Left lung (tissue), 10 donors: ENCODE data around the gene FAM170B. TPM values are rescaled to one million over a fixed set of nuclear protein-coding genes. Genes with fewer than 3 reads are reported as not detected.

ENCODE experiments used
- ATAC-seq: fragments of 200-7000 bp; cut with Tn5 transposase; one replicate; pipeline ENCODE4 v1.9.1; 2020; ENCODE audit warnings: moderate library complexity
- DNase-seq, 4 donors: peaks; one replicate each; pipeline ENCODE4 v3.0.0-alpha.2; 2013 to 2020
- H3K27ac ChIP-seq, 2 donors: fragments of 200-600 bp; sonication (generic) in 1 of 2; one replicate each; pipeline versions ENCODE4 v1.5.0 to v1.8.0; 2020 to 2021
- H3K27me3 ChIP-seq, 2 donors: fragments of 200-600 bp; sonication (generic) in 1 of 2; one replicate each; pipeline versions ENCODE4 v1.5.0 to v1.8.0; 2020 to 2021
- H3K36me3 ChIP-seq, 2 donors: fragments of 200-600 bp; sonication (generic) in 1 of 2; one replicate each; pipeline versions ENCODE4 v1.5.0 to v1.8.0; 2020 to 2021
- H3K4me1 ChIP-seq, 2 donors: fragments of 200-600 bp; one replicate each; pipeline ENCODE4 v1.8.0; 2021
- H3K4me3 ChIP-seq, 2 donors: fragments of 200-600 bp; sonication (generic) in 1 of 2; one replicate each; pipeline versions ENCODE4 v1.5.0 to v1.8.0; 2020 to 2021; ENCODE audit warnings: mild to moderate bottlenecking in 1 of 2
- H3K9me3 ChIP-seq, 2 donors: fragments of 200-600 bp; sonication (generic) in 1 of 2; one replicate each; pipeline versions ENCODE4 v1.5.0 to v1.8.0; 2020 to 2021
- intact Hi-C, 2 donors: fragments of 100-400 bp; cut with DNase I; formaldehyde crosslinking; loops; one replicate each; pipeline versions ENCODE4 v1.11.2 to v1.14.2; 2022
- polyA plus RNA-seq, 6 donors: library from polyadenylated mRNA; unstranded; fragments of 120-200 nt; gene quantifications; one replicate each; pipeline ENCODE4 v1.2.1, GENCODE V29; 2013; ENCODE audit not compliant: insufficient read length in 6 of 6
- total RNA-seq, 2 donors: library from RNA; stranded (reverse); fragmentation: NEBNext Ultra II Directional; extraction: Animal tissue kit (Norgen Biotek cat#: 25700); gene quantifications; one replicate each; pipeline ENCODE4 v1.2.1, GENCODE V29; 2021
- TF ChIP-seq, protein P1 (sequence below), 2 donors: fragments of 200-600 bp; sonication (generic) in 1 of 2; IDR thresholded peaks; one replicate each; pipeline versions ENCODE4 v1.5.0 to v1.8.0; 2021; ENCODE audit warnings: antibody characterized with exemption in 2 of 2
- donor health status: DM: no; HTN: yes; CAD: no.
- donor health status: DM: no; HTN: no; CAD: no.

FAM170B gene
- total and polyA plus RNA-seq, 8 donors = 0.26 TPM; not detected in 7

DNA sequence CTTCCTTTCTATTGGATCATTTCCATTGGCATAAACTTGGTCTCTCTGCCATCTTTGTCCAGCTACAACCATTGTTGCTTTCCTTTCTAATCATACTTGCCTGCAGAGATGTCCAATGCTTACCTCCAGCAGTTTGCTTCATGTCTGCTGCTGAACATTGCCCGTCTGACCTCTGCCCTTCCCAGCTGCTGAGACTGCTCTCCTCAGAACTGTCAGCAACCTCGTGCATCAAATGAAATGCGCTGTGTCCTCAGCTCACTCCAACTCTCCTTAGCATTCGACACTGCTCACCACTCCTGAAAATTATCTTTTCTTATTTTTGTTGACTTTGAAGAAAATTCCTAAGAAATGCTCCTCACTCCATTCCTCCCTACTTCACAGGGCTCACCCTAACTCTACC lies 5.0 kb downstream of the FAM170B start:
- Histone ChIP-seq H3K4me1 (no peaks in the 10 kb centered on the region), H3K36me3 (no peaks in the 10 kb centered on the region), H3K4me3 (no peak overlapping the region), H3K27ac (no peak overlapping the region), H3K9me3 (no peaks in the 10 kb centered on the region), H3K27me3 (no peaks in the 10 kb centered on the region)
- TF ChIP-seq, protein P1, sequence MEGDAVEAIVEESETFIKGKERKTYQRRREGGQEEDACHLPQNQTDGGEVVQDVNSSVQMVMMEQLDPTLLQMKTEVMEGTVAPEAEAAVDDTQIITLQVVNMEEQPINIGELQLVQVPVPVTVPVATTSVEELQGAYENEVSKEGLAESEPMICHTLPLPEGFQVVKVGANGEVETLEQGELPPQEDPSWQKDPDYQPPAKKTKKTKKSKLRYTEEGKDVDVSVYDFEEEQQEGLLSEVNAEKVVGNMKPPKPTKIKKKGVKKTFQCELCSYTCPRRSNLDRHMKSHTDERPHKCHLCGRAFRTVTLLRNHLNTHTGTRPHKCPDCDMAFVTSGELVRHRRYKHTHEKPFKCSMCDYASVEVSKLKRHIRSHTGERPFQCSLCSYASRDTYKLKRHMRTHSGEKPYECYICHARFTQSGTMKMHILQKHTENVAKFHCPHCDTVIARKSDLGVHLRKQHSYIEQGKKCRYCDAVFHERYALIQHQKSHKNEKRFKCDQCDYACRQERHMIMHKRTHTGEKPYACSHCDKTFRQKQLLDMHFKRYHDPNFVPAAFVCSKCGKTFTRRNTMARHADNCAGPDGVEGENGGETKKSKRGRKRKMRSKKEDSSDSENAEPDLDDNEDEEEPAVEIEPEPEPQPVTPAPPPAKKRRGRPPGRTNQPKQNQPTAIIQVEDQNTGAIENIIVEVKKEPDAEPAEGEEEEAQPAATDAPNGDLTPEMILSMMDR (IDR thresholded peaks at IDR 0.05) = no peak
- ATAC-seq = no peak
- intact Hi-C loops = no loop called here
- no peak for DNase-seq

DNA sequence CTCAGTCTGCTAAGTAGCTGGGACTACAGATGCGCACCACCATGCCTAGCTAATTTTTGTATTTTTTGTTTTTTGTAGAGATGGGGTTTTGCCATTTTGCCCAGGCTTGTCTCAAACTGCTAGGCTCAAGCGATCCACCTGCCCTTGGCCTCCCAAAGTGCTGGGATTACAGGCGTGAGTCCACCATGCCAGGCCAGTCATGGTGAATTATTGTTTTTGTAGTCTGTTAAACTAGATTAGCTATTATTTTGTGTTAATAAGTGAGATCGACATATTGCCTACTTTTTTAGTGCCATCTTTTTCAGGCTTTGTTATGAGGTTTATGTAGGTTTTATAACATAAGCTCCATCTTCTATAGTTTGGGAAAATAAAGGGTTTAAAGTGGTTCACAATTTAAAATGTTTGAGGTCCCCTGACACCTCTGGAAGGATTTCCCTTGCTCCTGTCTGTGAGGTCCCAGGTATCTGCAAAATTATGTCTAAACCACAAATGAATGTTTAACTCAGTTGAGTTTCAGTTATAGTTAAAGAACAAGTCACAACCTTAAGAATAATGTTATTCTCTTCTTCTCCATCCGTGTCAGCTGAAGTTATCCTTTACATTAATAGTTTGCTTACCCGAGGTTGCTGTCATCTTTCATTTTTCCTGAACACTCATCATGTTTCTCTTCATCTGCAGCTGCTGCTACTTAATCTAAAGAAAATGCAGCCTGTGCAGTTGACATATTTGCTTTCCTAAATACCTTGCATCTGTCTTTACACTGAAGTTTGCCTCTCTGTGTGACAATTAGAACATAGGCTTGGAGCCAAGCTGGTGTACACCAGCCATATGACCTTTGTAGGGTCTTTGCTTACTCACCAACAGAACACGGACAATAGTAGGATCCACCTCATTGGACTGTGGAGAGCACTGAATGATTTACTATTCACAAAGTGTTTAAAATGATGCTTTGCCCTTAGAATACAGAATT lies 9.6 kb downstream of the FAM170B start:
- H3K36me3 ChIP-seq = no peaks in the 10 kb centered on the region
- ATAC-seq (no peak), DNase-seq (no peak)
- no peaks in the 10 kb centered on the region for H3K27me3 ChIP-seq
- TF ChIP-seq, protein P1 (IDR thresholded peaks at IDR 0.05) = no peak
- H3K4me3 ChIP-seq = no peak overlapping the region
- H3K27ac ChIP-seq = no peak overlapping the region
- H3K9me3 ChIP-seq = no peaks in the 10 kb centered on the region
- H3K4me1 ChIP-seq = no peaks in the 10 kb centered on the region
- intact Hi-C loops = no loop called here

DNA sequence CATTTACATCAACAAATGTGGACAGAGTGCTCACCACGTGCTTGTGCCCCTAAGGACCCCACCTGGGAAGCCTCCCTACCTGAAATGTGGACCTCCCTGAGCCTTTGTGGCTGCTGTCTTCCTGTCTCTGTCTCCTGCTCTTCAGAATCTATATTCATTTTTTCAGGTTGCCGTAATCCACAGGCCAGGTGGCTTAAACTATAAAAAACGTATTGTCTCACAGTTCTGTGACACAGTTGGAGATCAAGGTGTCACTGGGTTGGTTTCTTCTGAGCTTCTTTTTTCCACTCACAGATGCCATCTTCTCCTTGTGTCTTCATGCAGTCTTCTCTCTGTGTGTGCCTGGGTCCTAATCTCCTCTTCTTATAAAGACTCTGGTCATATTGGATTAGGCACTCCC lies 12.9 kb downstream of the FAM170B start:
- no peak overlapping the region for H3K4me3 ChIP-seq
- DNase-seq (no peak), ATAC-seq (no peak)
- no peaks in the 10 kb centered on the region for H3K9me3 ChIP-seq
- intact Hi-C loops = no loop called here
- TF ChIP-seq, protein P1 (IDR thresholded peaks at IDR 0.05) = no peak
- peaks cover 0 to 1% of the 10 kb centered on the region in 2 donors for H3K4me1 ChIP-seq
- no peaks in the 10 kb centered on the region for H3K36me3 ChIP-seq
- H3K27ac ChIP-seq = no peak overlapping the region
- peaks cover 0 to 2% of the 10 kb centered on the region in 2 donors for H3K27me3 ChIP-seq

DNA sequence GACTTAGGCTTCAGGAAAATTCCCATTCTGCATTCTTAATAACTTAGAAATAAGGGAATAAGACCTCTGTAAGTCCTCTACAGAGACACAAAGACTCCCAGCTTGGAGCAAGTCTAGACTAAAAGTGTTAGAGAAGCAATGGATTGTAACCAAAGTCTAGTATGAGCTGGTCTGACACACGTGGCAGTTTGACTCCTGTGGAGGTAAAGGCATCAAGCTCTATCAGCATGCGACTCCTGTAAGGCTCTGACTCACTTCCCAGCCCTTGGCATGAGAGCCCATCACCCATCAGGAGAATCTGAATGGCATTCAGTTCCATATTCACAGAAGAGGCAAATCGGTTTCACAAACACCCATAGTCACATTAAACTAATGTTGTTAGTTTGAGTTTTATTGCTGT lies 14.1 kb downstream of the FAM170B start:
- no peak overlapping the region for H3K27ac ChIP-seq
- peaks cover 0 to 9% of the 10 kb centered on the region in 2 donors for H3K4me1 ChIP-seq
- H3K36me3 ChIP-seq = no peaks in the 10 kb centered on the region
- no peaks in the 10 kb centered on the region for H3K9me3 ChIP-seq
- no peak overlapping the region for H3K4me3 ChIP-seq
- no peak for ATAC-seq
- TF ChIP-seq, protein P1 (IDR thresholded peaks at IDR 0.05) = no peak
- DNase-seq = no peak
- intact Hi-C loops = no loop called here
- peaks cover 0 to 11% of the 10 kb centered on the region in 2 donors for H3K27me3 ChIP-seq

DNA sequence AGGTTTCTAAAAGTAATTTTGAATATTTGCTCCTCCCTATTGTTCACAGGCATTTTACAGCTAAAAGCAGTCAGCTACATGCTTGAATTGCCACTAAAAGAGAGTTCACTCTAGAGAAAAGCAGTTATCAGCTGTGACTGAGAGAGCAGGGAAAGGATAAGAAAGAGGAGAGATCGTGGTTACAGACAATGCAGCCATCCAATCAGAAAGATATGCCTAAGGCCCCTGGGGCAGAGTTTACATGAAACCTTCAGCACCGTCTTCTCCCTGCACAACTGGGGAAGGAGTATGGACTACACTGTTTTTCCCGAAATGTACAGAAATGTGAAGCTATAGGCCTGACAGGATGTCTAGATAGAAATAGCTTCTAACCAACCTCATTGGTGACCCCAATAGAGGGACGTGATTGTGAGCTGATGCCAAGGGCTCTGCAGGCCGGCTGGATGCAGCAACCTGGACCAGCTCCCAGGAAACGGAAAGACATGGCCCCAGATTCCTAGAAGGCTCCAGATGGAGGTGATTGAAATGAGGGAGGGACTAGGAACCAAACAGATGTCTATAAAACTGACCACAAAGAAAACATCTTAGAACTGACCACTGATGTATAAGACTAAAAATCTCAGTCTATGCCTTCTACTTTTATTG lies 15.3 kb downstream of the FAM170B start:
- H3K9me3 ChIP-seq = no peaks in the 10 kb centered on the region
- intact Hi-C loops = no loop called here
- TF ChIP-seq, protein P1 (IDR thresholded peaks at IDR 0.05) = no peak
- no peak overlapping the region for H3K27ac ChIP-seq
- H3K27me3 ChIP-seq = peaks cover 0 to 23% of the 10 kb centered on the region in 2 donors
- H3K4me3 ChIP-seq = no peak overlapping the region
- no peak for DNase-seq
- no peak for ATAC-seq
- H3K4me1 ChIP-seq = peaks cover 0 to 11% of the 10 kb centered on the region in 2 donors
- no peaks in the 10 kb centered on the region for H3K36me3 ChIP-seq
